Prostate gland (tissue), 2 donors: ENCODE data around the gene LDB1. TPM values are rescaled to one million over a fixed set of nuclear protein-coding genes. Genes with fewer than 3 reads are reported as not detected.
A peak's percentile ranks its signal among the peaks of the same experiment; 100 is the strongest.

ENCODE experiments used
- DNase-seq: peaks from one replicate; pipeline ENCODE4 v3.0.0-alpha.2; 2019; ENCODE audit warnings: low spot score
- H3K27ac ChIP-seq, 2 donors: fragments of 200-600 bp; sonication (generic); 2 replicates each; pipeline ENCODE4 v1.5.1; 2017 to 2019
- H3K27me3 ChIP-seq: fragments of 200-600 bp; sonication (generic); replicated peaks from 2 replicates; pipeline ENCODE4 v1.5.1; 2019; ENCODE audit not compliant: insufficient read depth
- H3K36me3 ChIP-seq, 2 donors: fragments of 200-600 bp; sonication (generic); 1 replicate in 1 of 2; 2 replicates in 1 of 2; pipeline versions ENCODE4 v1.5.1 to v1.8.1; 2017 to 2019
- H3K4me1 ChIP-seq: fragments of 200-600 bp; sonication (generic); replicated peaks from 2 replicates; pipeline ENCODE4 v1.5.1; 2019
- H3K4me3 ChIP-seq, 2 donors: fragments of 200-600 bp; sonication (generic); 2 replicates each; pipeline ENCODE4 v1.5.1; 2017 to 2019
- H3K9me3 ChIP-seq: fragments of 200-600 bp; sonication (generic); 2 replicates; pipeline ENCODE4 v1.5.1; 2017
- CTCF ChIP-seq, 4 experiments: fragments of 200-600 bp in 2 of 4; fragments of 450-650 bp in 2 of 4; sonication (generic) in 2 of 4; IDR thresholded peaks; 1 replicate in 3 of 4; 2 replicates in 1 of 4; pipeline ENCODE4 v1.5.1; 2016 to 2019; ENCODE audit warnings: antibody characterized with exemption in 4 of 4, mild to moderate bottlenecking in 2 of 4, moderate library complexity in 2 of 4
- POLR2A ChIP-seq: fragments of 450-650 bp; IDR thresholded peaks from one replicate; pipeline ENCODE4 v1.6.1; 2016; ENCODE audit warnings: antibody characterized with exemption, mild to moderate bottlenecking
- POLR2AphosphoS5 ChIP-seq: sonication (generic); formaldehyde crosslinking; IDR thresholded peaks from one replicate; pipeline ENCODE4 v1.6.1; 2017; ENCODE audit warnings: antibody characterized with exemption
- WGBS: methylation state at CpG from one replicate; pipeline ENCODE4 v1.1.5; 2018; 5-methylcytosine and 5-hydroxymethylcytosine counted together
- intact Hi-C: fragments of 100-400 bp; cut with DNase I; formaldehyde crosslinking; loops from one replicate; pipeline ENCODE4 v1.14.2; 2022
- total RNA-seq, 2 donors: library from RNA; depleted of rRNA; stranded (reverse); fragments of >200 nt; gene quantifications; one replicate each; pipeline ENCODE4 v1.1.0, GENCODE V29; 2016

LDB1 gene
- total RNA-seq, 2 donors from 2014 or later = 55.0 to 91.5 TPM

- H3K4me3 ChIP-seq = no peak overlapping the region
- no peaks in the 10 kb centered on the region for H3K36me3 ChIP-seq
- H3K27ac ChIP-seq = peak overlapping the region; percentile 92 to 96
- H3K9me3 ChIP-seq = no peaks in the 10 kb centered on the region
- peaks cover 17% of the 10 kb centered on the region for H3K4me1 ChIP-seq
- no peaks in the 10 kb centered on the region for H3K27me3 ChIP-seq
- no peak for DNase-seq
- TF ChIP-seq POLR2A (no peak), POLR2AphosphoS5 (no peak), CTCF (IDR thresholded peaks at IDR 0.05) (no peak)
- 100% methylated on average over 1 of the region's 1 CpG for WGBS
- intact Hi-C loops = no loop called here
These were observed 2.3 kb upstream of the LDB1 start for GRCh38 chr10:102122450-102122849.

GRCh38 chr10:102121739-102122372, 1.7 kb upstream of the LDB1 start:
- H3K4me1 ChIP-seq = peaks cover 20% of the 10 kb centered on the region
- no peaks in the 10 kb centered on the region for H3K9me3 ChIP-seq
- H3K27me3 ChIP-seq = no peaks in the 10 kb centered on the region
- no peak for DNase-seq
- intact Hi-C loops = no loop called here
- TF ChIP-seq POLR2A (no peak), CTCF (IDR thresholded peaks at IDR 0.05) (no peak), POLR2AphosphoS5 (no peak)
- peak overlapping the region; percentile 92 to 96 for H3K27ac ChIP-seq
- H3K36me3 ChIP-seq = no peaks in the 10 kb centered on the region
- WGBS = 41% methylated on average over 6 of the region's 6 CpGs
- peak overlapping the region in 1 of 2 donors; percentile 70 for H3K4me3 ChIP-seq

- peak overlapping the region; percentile 70 to 81 for H3K4me3 ChIP-seq
- no peaks in the 10 kb centered on the region for H3K36me3 ChIP-seq
- intact Hi-C loops = no loop called here
- DNase-seq = peak; percentile 82
- H3K27ac ChIP-seq = peak overlapping the region; percentile 92 to 96
- TF ChIP-seq POLR2A (no peak), POLR2AphosphoS5 (peak; percentile 89)
- 0% methylated on average over 15 of the region's 15 CpGs for WGBS
- no peaks in the 10 kb centered on the region for H3K9me3 ChIP-seq
- no peaks in the 10 kb centered on the region for H3K27me3 ChIP-seq
- peaks cover 27% of the 10 kb centered on the region for H3K4me1 ChIP-seq
These were observed 997 bp upstream of the LDB1 start for GRCh38 chr10:102120991-102121738.

GRCh38 chr10:102119417-102120141, 589 bp downstream of the LDB1 start:
- H3K4me1 ChIP-seq = peaks cover 30% of the 10 kb centered on the region
- under 1% methylated on average over 20 of the region's 22 CpGs for WGBS
- peak overlapping the region; percentile 92 to 96 for H3K27ac ChIP-seq
- H3K27me3 ChIP-seq = no peaks in the 10 kb centered on the region
- peak; percentile 89 for DNase-seq
- H3K9me3 ChIP-seq = no peaks in the 10 kb centered on the region
- H3K4me3 ChIP-seq = peak overlapping the region; percentile 70 to 81
- no peaks in the 10 kb centered on the region for H3K36me3 ChIP-seq
- intact Hi-C loops = no loop called here
- TF ChIP-seq POLR2A = peak; percentile 17
- no peak for TF ChIP-seq CTCF (IDR thresholded peaks at IDR 0.05)
- peak; percentile 12 for TF ChIP-seq POLR2AphosphoS5

- Histone ChIP-seq H3K4me3 (peak overlapping the region; percentile 70 to 81), H3K27me3 (no peaks in the 10 kb centered on the region), H3K4me1 (peaks cover 30% of the 10 kb centered on the region), H3K27ac (peak overlapping the region; percentile 92 to 96), H3K36me3 (no peaks in the 10 kb centered on the region), H3K9me3 (no peaks in the 10 kb centered on the region)
- intact Hi-C loops = no loop called here
- WGBS = 1% methylated on average over 6 of the region's 6 CpGs
- DNase-seq = peak; percentile 44
- peak; percentile 40 for TF ChIP-seq POLR2AphosphoS5
- no peak for TF ChIP-seq POLR2A
- TF ChIP-seq CTCF (IDR thresholded peaks at IDR 0.05) = no peak
These were observed 1.3 kb downstream of the LDB1 start for GRCh38 chr10:102118867-102119266.
